ENCODE results near the gene HSPE1.
A peak's percentile ranks its signal among the peaks of the same experiment; 100 is the strongest.

HSPE1 gene

GRCh38 chr2:197498235-197498936 lies 1.8 kb upstream of the HSPE1 start:
- no peak for TF ChIP-seq CTCF (IDR thresholded peaks at IDR 0.05; ENCODE audit: low read depth, low read length, missing control alignments)
- no peak for DNase-seq (ENCODE audit: extremely low read depth, low read depth)
- H3K4me3 ChIP-seq (replicated peaks; ENCODE audit: low read depth, low read length) = peak overlapping the region; percentile 71

GRCh38 chr2:197498937-197499593 lies 1.1 kb upstream of the HSPE1 start:
- H3K4me3 ChIP-seq (replicated peaks; ENCODE audit: low read depth, low read length) = peak overlapping the region; percentile 71
- TF ChIP-seq CTCF (IDR thresholded peaks at IDR 0.05; ENCODE audit: low read depth, low read length, missing control alignments) = no peak
- DNase-seq (ENCODE audit: extremely low read depth, low read depth) = no peak

- peak overlapping the region; percentile 71 for H3K4me3 ChIP-seq (replicated peaks; ENCODE audit: low read depth, low read length)
- no peak for TF ChIP-seq CTCF (IDR thresholded peaks at IDR 0.05; ENCODE audit: low read depth, low read length, missing control alignments)
- no peak for DNase-seq (ENCODE audit: extremely low read depth, low read depth)
Observed at GRCh38 chr2:197500503-197501131, 438 bp downstream of the HSPE1 start.

GRCh38 chr2:197502201-197502600 lies 2.0 kb downstream of the HSPE1 start:
- TF ChIP-seq CTCF (IDR thresholded peaks at IDR 0.05; ENCODE audit: low read depth, low read length, missing control alignments) = no peak
- no peak for DNase-seq (ENCODE audit: extremely low read depth, low read depth)
- H3K4me3 ChIP-seq (replicated peaks; ENCODE audit: low read depth, low read length) = peak overlapping the region; percentile 71

- peak overlapping the region; percentile 71 for H3K4me3 ChIP-seq (replicated peaks; ENCODE audit: low read depth, low read length)
- TF ChIP-seq CTCF (IDR thresholded peaks at IDR 0.05; ENCODE audit: low read depth, low read length, missing control alignments) = no peak
- no peak for DNase-seq (ENCODE audit: extremely low read depth, low read depth)
Observed at GRCh38 chr2:197502685-197503084, 2.5 kb downstream of the HSPE1 start.

GRCh38 chr2:197504000-197504399 lies 3.8 kb downstream of the HSPE1 start:
- TF ChIP-seq CTCF (IDR thresholded peaks at IDR 0.05; ENCODE audit: low read depth, low read length, missing control alignments) = no peak
- no peak overlapping the region for H3K4me3 ChIP-seq (replicated peaks; ENCODE audit: low read depth, low read length)
- DNase-seq (ENCODE audit: extremely low read depth, low read depth) = no peak

Measured in HFF-Myc (cell line).